IMR-90 (cell line): ENCODE measurements around the gene SLC5A3. TPM values are rescaled to one million over a fixed set of nuclear protein-coding genes. Genes with fewer than 3 reads are reported as not detected.

Source experiments
- ATAC-seq: fragments of 200-7000 bp; cut with Tn5 transposase; 2 replicates; pipeline ENCODE4 v1.9.1; 2020; ENCODE audit warnings: low read depth, mild to moderate bottlenecking, moderate library complexity
- BruUV-seq: library from RNA; stranded (reverse); fragments of 400-500 nt; replicated peaks from 2 replicates; lab custom pipeline; 2021; lab: Mats Ljungman, UMichigan
- CTCF ChIA-PET: fragments of 300-600 bp; formaldehyde crosslinking; extraction: SDS; loops from one replicate; lab custom pipeline; 2021; ENCODE audit warnings: antibody characterized with exemption; lab: Yijun Ruan, JAX
- POLR2A ChIA-PET: fragments of 300-600 bp; sonication (Branson Sonifier 250); formaldehyde crosslinking; loops from one replicate; lab custom pipeline; 2022; ENCODE audit warnings: antibody characterized with exemption; ENCODE audit not compliant: unreplicated experiment; lab: Charles Lee
- DNase-seq: peaks from one replicate; pipeline ENCODE4 v3.0.0; 2013
- H2AFZ ChIP-seq: replicated peaks from 2 replicates; pipeline ENCODE3; 2013; ENCODE audit warnings: low read length, mild to moderate bottlenecking; ENCODE audit not compliant: poor library complexity
- H2AK5ac ChIP-seq: 2 replicates; pipeline ENCODE4 v1.6.1; 2013; ENCODE audit warnings: low read depth, low read length, inconsistent platforms
- H2AK9ac ChIP-seq: replicated peaks from 2 replicates; pipeline ENCODE3; 2013; ENCODE audit warnings: mild to moderate bottlenecking, low read depth, low read length, moderate library complexity; ENCODE audit not compliant: poor library complexity
- H2BK120ac ChIP-seq: 2 replicates; pipeline ENCODE4 v1.6.1; 2013; ENCODE audit warnings: low read depth, low read length, inconsistent platforms
- H2BK15ac ChIP-seq: 3 replicates; pipeline ENCODE4 v1.6.1; 2013; ENCODE audit warnings: low read depth, low read length, inconsistent platforms
- H2BK20ac ChIP-seq: 2 replicates; pipeline ENCODE4 v1.6.1; 2013; ENCODE audit warnings: low read depth, mild to moderate bottlenecking, inconsistent platforms, low read length, moderate library complexity
- H2BK5ac ChIP-seq: 2 replicates; pipeline ENCODE4 v1.6.1; 2013; ENCODE audit warnings: mild to moderate bottlenecking, low read depth, low read length, inconsistent platforms; ENCODE audit not compliant: poor library complexity, severe bottlenecking
- H3K14ac ChIP-seq: replicated peaks from 2 replicates; pipeline ENCODE4 v1.6.1; 2013; ENCODE audit warnings: low read depth, low read length, inconsistent platforms
- H3K18ac ChIP-seq: 2 replicates; pipeline ENCODE4 v1.6.1; 2013; ENCODE audit warnings: low read depth, low read length, control low read depth
- H3K23ac ChIP-seq: 2 replicates; pipeline ENCODE4 v1.6.1; 2013; ENCODE audit warnings: low read depth, low read length, inconsistent platforms
- H3K27ac ChIP-seq: 2 replicates; pipeline ENCODE4 v1.5.1; 2013; ENCODE audit warnings: mild to moderate bottlenecking, control low read depth, low read length; ENCODE audit not compliant: insufficient read depth
- H3K27me3 ChIP-seq: 2 replicates; pipeline ENCODE4 v1.6.1; 2013; ENCODE audit warnings: low read length; ENCODE audit not compliant: control insufficient read depth, insufficient read depth
- H3K36me3 ChIP-seq: 2 replicates; pipeline ENCODE4 v1.6.1; 2013; ENCODE audit warnings: low read length, mixed read lengths; ENCODE audit not compliant: control insufficient read depth, insufficient read depth
- H3K4ac ChIP-seq: 2 replicates; pipeline ENCODE4 v1.6.1; 2013; ENCODE audit warnings: low read depth, low read length, inconsistent platforms
- H3K4me1 ChIP-seq: 2 replicates; pipeline ENCODE4 v1.6.1; 2013; ENCODE audit warnings: low read length, mixed read lengths; ENCODE audit not compliant: control insufficient read depth, insufficient read depth
- H3K4me2 ChIP-seq: 2 replicates; pipeline ENCODE4 v1.6.1; 2013; ENCODE audit warnings: low read depth, mild to moderate bottlenecking, control low read depth, low read length, moderate library complexity
- H3K4me3 ChIP-seq: 2 replicates; pipeline ENCODE4 v1.5.1; 2013; ENCODE audit warnings: low read depth, mild to moderate bottlenecking, control low read depth, low read length, moderate library complexity; ENCODE audit not compliant: insufficient read depth
- H3K56ac ChIP-seq: 2 replicates; pipeline ENCODE4 v1.6.1; 2013; ENCODE audit warnings: low read length, inconsistent platforms; ENCODE audit not compliant: insufficient read depth; ENCODE audit errors: extremely low read depth
- H3K79me1 ChIP-seq, 2 experiments: 2 replicates each; pipeline ENCODE4 v1.6.1; 2013; ENCODE audit warnings: low read length in 2 of 2, inconsistent platforms in 1 of 2, low read depth in 1 of 2
- H3K9ac ChIP-seq: 2 replicates; pipeline ENCODE4 v1.6.1; 2013; ENCODE audit warnings: low read depth, low read length, control low read depth
- H3K9me1 ChIP-seq: 2 replicates; pipeline ENCODE4 v1.6.1; 2013; ENCODE audit warnings: low read length, inconsistent platforms; ENCODE audit not compliant: insufficient read depth
- H3K9me3 ChIP-seq: 2 replicates; pipeline ENCODE4 v1.6.1; 2013; ENCODE audit warnings: low read length; ENCODE audit not compliant: control insufficient read depth, insufficient read depth
- H4K20me1 ChIP-seq: 2 replicates; pipeline ENCODE4 v1.6.1; 2013; ENCODE audit warnings: low read length, inconsistent platforms; ENCODE audit not compliant: insufficient read depth
- H4K5ac ChIP-seq: 2 replicates; pipeline ENCODE4 v1.6.1; 2013; ENCODE audit warnings: mild to moderate bottlenecking, low read depth, low read length, control low read depth
- H4K8ac ChIP-seq, 2 experiments: 2 replicates each; pipeline ENCODE4 v1.6.1; 2013; ENCODE audit warnings: low read depth in 2 of 2, low read length in 2 of 2, control low read depth in 1 of 2, inconsistent platforms in 1 of 2
- H4K91ac ChIP-seq: 2 replicates; pipeline ENCODE4 v1.6.1; 2013; ENCODE audit warnings: low read depth, low read length, inconsistent platforms; ENCODE audit not compliant: insufficient read depth
- CEBPB ChIP-seq: IDR thresholded peaks from 2 replicates; pipeline ENCODE4 v1.6.1; 2012; ENCODE audit warnings: low read depth, low read length, improper control_type of control experiment
- CHD1 ChIP-seq: IDR thresholded peaks from 2 replicates; pipeline ENCODE4 v1.6.1; 2012; ENCODE audit warnings: low read depth, low read length, improper control_type of control experiment
- MAZ ChIP-seq: IDR thresholded peaks from 2 replicates; pipeline ENCODE4 v1.6.1; 2012; ENCODE audit warnings: low read depth, mild to moderate bottlenecking, low read length, improper control_type of control experiment, moderate library complexity, borderline replicate concordance
- MXI1 ChIP-seq: IDR thresholded peaks from 2 replicates; pipeline ENCODE4 v1.6.1; 2012; ENCODE audit warnings: low read depth, mild to moderate bottlenecking, low read length, moderate library complexity, borderline replicate concordance
- NFE2L2 ChIP-seq: fragments of 150-350 bp; IDR thresholded peaks from 2 replicates; pipeline ENCODE4 v1.6.1; 2016; ENCODE audit warnings: low read depth, mild to moderate bottlenecking, low read length
- RAD21 ChIP-seq: IDR thresholded peaks from 2 replicates; pipeline ENCODE4 v1.6.1; 2012; ENCODE audit warnings: low read length, improper control_type of control experiment
- RCOR1 ChIP-seq: IDR thresholded peaks from 2 replicates; pipeline ENCODE4 v1.6.1; 2012; ENCODE audit warnings: mild to moderate bottlenecking, low read length, improper control_type of control experiment; ENCODE audit not compliant: insufficient replicate concordance
- SMC3 ChIP-seq: fragments of 150-350 bp; IDR thresholded peaks from 2 replicates; pipeline ENCODE4 v1.6.1; 2016; ENCODE audit warnings: low read depth, mild to moderate bottlenecking, antibody characterized with exemption, low read length, moderate library complexity
- WGBS, 2 experiments: methylation state at CpG; one replicate each; pipeline versions ENCODE4 v1.1.5 to v1.1.7; 2013; ENCODE audit warnings: missing lambda C conversion rate in 2 of 2; ENCODE audit not compliant: insufficient read length in 1 of 2; ENCODE audit errors: extremely low coverage in 2 of 2; 5-methylcytosine and 5-hydroxymethylcytosine counted together
- dilution Hi-C: fragments of 300-500 bp; cut with HindIII; formaldehyde crosslinking; loops from one replicate; pipeline ENCODE4 v1.14.3; 2018; ENCODE audit warnings: low sequenced_read_pairs; ENCODE audit not compliant: unreplicated experiment
- in situ Hi-C: fragments of 300-500 bp; cut with MboI; formaldehyde crosslinking; loops from 3 replicates; pipeline ENCODE4 v1.14.3; 2019; ENCODE audit warnings: low sequenced_read_pairs, inconsistent platforms, mixed read lengths
- intact Hi-C: fragments of 100-400 bp; cut with micrococcal nuclease; formaldehyde crosslinking; loops from 2 replicates; pipeline ENCODE4 v1.10.0; 2022
- polyA plus RNA-seq, 3 experiments: library from polyadenylated mRNA; depleted of rRNA; stranded (reverse); fragments of >200 nt; gene quantifications; 2 replicates each; pipeline ENCODE4 v1.2.3, GENCODE V29; 2012; ENCODE audit warnings: low replicate concordance in 1 of 3
- total RNA-seq: library from RNA; depleted of rRNA; stranded (reverse); fragments of >200 nt; gene quantifications from 2 replicates; pipeline ENCODE4 v1.2.3, GENCODE V29; 2012
- TF ChIP-seq, protein P1 (sequence below): fragments of 150-350 bp; IDR thresholded peaks from 2 replicates; pipeline ENCODE4 v1.6.1; 2017; ENCODE audit warnings: mild to moderate bottlenecking, antibody characterized with exemption, low read length, low read depth

Gene SLC5A3
- total and polyA plus RNA-seq, 2 of the 4 experiments (the other 2 are of a cell fraction): 1.8 to 9.9 TPM

DNA sequence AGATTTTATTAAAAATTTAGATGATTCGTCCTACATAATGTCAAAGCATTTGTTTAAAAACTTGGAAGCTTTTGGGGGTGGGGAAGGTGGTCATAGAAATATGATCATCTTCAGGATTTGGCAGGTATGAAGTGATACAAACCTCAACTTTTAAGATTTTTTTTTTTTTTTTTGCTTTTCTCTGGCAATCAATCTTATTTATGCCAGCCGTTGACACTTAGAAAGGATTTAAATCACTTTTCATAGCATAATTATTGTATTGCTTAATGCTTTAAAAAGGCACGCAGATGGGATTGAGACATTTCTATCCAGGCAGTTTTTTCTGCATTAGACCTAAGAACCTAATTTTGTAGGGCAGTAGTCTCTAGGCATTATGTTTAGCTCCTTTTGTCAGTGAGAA, 19.7 kb downstream of the SLC5A3 start:
- POLR2A ChIA-PET: no interaction called here

More for the DNA sequence above, 19.7 kb downstream of the SLC5A3 start:
- Histone ChIP-seq H2BK120ac (no peak overlapping the region), H3K79me1 (peaks cover 30 to 57% of the 10 kb centered on the region in 2 experiments), H3K9me1 (peaks cover 18% of the 10 kb centered on the region; the same call in 1 of the 2 replicates), H2AFZ (no peak overlapping the region), H4K5ac (no peak overlapping the region), H3K23ac (no peak overlapping the region), H3K4me3 (no peak overlapping the region), H4K8ac (no peak overlapping the region), H2BK5ac (no peak overlapping the region), H2BK15ac (no peak overlapping the region), H4K91ac (no peak overlapping the region), H2BK20ac (no peak overlapping the region), H3K27ac (no peak overlapping the region), H3K56ac (no peak overlapping the region), H3K4ac (no peak overlapping the region), H3K14ac (no peak overlapping the region), H3K9ac (no peak overlapping the region), H2AK9ac (no peak overlapping the region), H4K20me1 (peaks cover 8% of the 10 kb centered on the region; the same call in 1 of the 2 replicates), H3K18ac (no peak overlapping the region), H3K36me3 (peaks cover 9% of the 10 kb centered on the region), H3K27me3 (no peaks in the 10 kb centered on the region), H3K9me3 (no peaks in the 10 kb centered on the region), H2AK5ac (no peak overlapping the region), H3K4me2 (no peak overlapping the region), H3K4me1 (peaks cover 10% of the 10 kb centered on the region)
- dilution Hi-C loops: no loop called here
- WGBS, 2 experiments: no CpG with 5 or more reads among the region's 3 CpGs
- BruUV-seq: no TSS peak
- CTCF ChIA-PET: interaction anchor here (0.6 to 1.1 kb wide), 2 partner anchors 121 to 169 kb away, joined by 3 to 7 read pairs; no protein-coding TSS in a partner anchor
- ATAC-seq (no peak), DNase-seq (no peak)
- TF ChIP-seq MXI1: no peak
- no peak for TF ChIP-seq SMC3
- TF ChIP-seq CEBPB: no peak
- no peak for TF ChIP-seq MAZ
- TF ChIP-seq RCOR1: no peak
- no peak for TF ChIP-seq CHD1
- TF ChIP-seq, protein P1, sequence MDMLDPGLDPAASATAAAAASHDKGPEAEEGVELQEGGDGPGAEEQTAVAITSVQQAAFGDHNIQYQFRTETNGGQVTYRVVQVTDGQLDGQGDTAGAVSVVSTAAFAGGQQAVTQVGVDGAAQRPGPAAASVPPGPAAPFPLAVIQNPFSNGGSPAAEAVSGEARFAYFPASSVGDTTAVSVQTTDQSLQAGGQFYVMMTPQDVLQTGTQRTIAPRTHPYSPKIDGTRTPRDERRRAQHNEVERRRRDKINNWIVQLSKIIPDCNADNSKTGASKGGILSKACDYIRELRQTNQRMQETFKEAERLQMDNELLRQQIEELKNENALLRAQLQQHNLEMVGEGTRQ: no peak
- no peak for TF ChIP-seq NFE2L2
- TF ChIP-seq RAD21: no peak
- in situ Hi-C loops: loop anchor here (5.0 kb wide), 1 partner anchor 171 kb away; no protein-coding TSS in a partner anchor
- intact Hi-C loops: no loop called here
